Tibial artery (tissue), 4 donors: ENCODE results near the gene CFD.

ENCODE experiments used
- DNase-seq, 2 donors: peaks; one replicate each; pipeline ENCODE4 v3.0.0-alpha.2; 2019
- H3K27ac ChIP-seq, 2 donors: fragments of 200-600 bp; sonication (generic) in 1 of 2; 1 replicate in 1 of 2; 2 replicates in 1 of 2; pipeline ENCODE4 v1.5.1; 2018 to 2019; ENCODE audit warnings: mild to moderate bottlenecking in 1 of 2
- H3K27me3 ChIP-seq, 2 donors: fragments of 200-600 bp; sonication (generic) in 1 of 2; one replicate each; pipeline versions ENCODE4 v1.5.1 to v1.6.0; 2016 to 2019
- H3K36me3 ChIP-seq, 3 donors: fragments of 200-600 bp; sonication (generic) in 2 of 3; one replicate each; pipeline ENCODE4 v1.5.1; 2016 to 2019; ENCODE audit warnings: mild to moderate bottlenecking in 2 of 3
- H3K4me1 ChIP-seq, 4 donors: fragments of 200-600 bp; sonication (generic) in 2 of 4; 1 replicate in 3 of 4; 2 replicates in 1 of 4; pipeline ENCODE4 v1.5.1; 2016 to 2019
- H3K4me3 ChIP-seq, 2 donors: fragments of 200-600 bp; sonication (generic) in 1 of 2; 1 replicate in 1 of 2; 2 replicates in 1 of 2; pipeline ENCODE4 v1.5.1; 2018 to 2019; ENCODE audit warnings: mild to moderate bottlenecking in 2 of 2
- H3K9me3 ChIP-seq, 3 donors: fragments of 200-600 bp; sonication (generic) in 1 of 3; one replicate each; pipeline ENCODE4 v1.5.1; 2016 to 2019
- intact Hi-C: fragments of 100-400 bp; cut with DNase I; formaldehyde crosslinking; loops from one replicate; pipeline ENCODE4 v1.15.0; 2023; ENCODE audit warnings: low total_unique reads
- TF ChIP-seq, protein P1 (sequence below), 2 experiments: fragments of 200-600 bp in 1 of 2; fragments of 450-650 bp in 1 of 2; IDR thresholded peaks; one replicate each; pipeline ENCODE4 v1.5.1; 2017 to 2019; ENCODE audit warnings: antibody characterized with exemption in 2 of 2, mild to moderate bottlenecking in 1 of 2, moderate library complexity in 1 of 2

CFD gene

DNA sequence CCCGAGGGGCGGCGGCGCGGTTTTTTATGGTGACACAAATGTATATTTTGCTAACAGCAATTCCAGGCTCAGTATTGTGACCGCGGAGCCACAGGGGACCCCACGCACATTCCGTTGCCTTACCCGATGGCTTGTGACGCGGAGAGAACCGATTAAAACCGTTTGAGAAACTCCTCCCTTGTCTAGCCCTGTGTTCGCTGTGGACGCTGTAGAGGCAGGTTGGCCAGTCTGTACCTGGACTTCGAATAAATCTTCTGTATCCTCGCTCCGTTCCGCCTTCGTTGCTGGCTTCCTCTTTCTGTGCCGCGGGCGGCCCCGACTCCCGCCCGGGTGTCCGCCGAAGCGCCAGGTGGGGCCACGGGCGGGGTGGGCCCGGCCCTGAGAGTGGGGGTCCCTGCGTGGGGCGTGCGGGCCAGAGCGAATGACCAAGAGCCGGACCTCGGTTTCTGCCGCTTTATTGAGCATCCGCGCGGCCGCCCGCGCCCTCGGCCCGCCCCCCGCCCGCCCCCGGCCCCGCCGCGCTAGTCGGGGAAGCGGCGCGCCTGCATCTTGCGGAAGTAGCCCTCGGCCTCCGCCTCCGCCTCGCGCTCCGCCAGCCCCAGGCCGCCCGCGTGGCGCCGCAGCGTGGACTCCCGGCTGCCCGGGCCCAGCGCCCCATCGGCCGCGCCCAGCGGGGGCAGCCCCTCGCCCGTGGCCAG is 47.3 kb upstream of the CFD start:
- no peak overlapping the region for H3K4me3 ChIP-seq
- no peak overlapping the region for H3K27ac ChIP-seq
- intact Hi-C loops, result no loop called here
- no peaks in the 10 kb centered on the region for H3K4me1 ChIP-seq
- TF ChIP-seq, protein P1, sequence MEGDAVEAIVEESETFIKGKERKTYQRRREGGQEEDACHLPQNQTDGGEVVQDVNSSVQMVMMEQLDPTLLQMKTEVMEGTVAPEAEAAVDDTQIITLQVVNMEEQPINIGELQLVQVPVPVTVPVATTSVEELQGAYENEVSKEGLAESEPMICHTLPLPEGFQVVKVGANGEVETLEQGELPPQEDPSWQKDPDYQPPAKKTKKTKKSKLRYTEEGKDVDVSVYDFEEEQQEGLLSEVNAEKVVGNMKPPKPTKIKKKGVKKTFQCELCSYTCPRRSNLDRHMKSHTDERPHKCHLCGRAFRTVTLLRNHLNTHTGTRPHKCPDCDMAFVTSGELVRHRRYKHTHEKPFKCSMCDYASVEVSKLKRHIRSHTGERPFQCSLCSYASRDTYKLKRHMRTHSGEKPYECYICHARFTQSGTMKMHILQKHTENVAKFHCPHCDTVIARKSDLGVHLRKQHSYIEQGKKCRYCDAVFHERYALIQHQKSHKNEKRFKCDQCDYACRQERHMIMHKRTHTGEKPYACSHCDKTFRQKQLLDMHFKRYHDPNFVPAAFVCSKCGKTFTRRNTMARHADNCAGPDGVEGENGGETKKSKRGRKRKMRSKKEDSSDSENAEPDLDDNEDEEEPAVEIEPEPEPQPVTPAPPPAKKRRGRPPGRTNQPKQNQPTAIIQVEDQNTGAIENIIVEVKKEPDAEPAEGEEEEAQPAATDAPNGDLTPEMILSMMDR (IDR thresholded peaks at IDR 0.05), result no peak
- H3K36me3 ChIP-seq, result peaks cover 55 to 64% (median 60%) of the 10 kb centered on the region in 3 donors
- no peaks in the 10 kb centered on the region for H3K27me3 ChIP-seq
- DNase-seq, result no peak
- H3K9me3 ChIP-seq, result no peaks in the 10 kb centered on the region

DNA sequence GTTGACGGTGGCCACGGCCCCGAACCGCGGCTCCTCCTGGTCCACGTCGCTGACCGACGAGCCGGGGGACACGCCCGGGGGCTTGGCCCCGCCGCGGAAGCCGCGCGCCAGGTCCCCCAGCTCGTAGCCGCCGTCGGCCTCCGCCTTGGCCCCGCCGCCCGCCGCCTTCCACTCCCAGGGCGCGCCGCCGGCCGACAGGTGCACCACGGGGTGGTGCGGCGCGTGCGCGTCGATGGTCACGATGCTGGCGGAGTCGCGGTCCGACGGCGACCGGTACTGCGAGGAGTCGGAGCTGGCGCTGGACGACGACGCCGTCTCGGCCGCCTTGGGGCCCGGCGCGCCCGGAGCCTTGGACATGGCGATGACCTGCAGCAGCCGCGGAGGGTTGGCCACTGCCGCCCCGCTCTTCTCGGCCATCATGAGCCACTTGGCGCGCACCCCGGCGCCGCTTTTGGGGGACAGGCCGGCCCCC is 46.7 kb upstream of the CFD start:
- intact Hi-C loops, result no loop called here
- Histone ChIP-seq H3K36me3 (peaks cover 49 to 58% (median 54%) of the 10 kb centered on the region in 3 donors), H3K27me3 (no peaks in the 10 kb centered on the region), H3K4me1 (no peaks in the 10 kb centered on the region), H3K4me3 (no peak overlapping the region), H3K9me3 (no peaks in the 10 kb centered on the region), H3K27ac (no peak overlapping the region)
- TF ChIP-seq, protein P1 (IDR thresholded peaks at IDR 0.05), result no peak
- no peak for DNase-seq

DNA sequence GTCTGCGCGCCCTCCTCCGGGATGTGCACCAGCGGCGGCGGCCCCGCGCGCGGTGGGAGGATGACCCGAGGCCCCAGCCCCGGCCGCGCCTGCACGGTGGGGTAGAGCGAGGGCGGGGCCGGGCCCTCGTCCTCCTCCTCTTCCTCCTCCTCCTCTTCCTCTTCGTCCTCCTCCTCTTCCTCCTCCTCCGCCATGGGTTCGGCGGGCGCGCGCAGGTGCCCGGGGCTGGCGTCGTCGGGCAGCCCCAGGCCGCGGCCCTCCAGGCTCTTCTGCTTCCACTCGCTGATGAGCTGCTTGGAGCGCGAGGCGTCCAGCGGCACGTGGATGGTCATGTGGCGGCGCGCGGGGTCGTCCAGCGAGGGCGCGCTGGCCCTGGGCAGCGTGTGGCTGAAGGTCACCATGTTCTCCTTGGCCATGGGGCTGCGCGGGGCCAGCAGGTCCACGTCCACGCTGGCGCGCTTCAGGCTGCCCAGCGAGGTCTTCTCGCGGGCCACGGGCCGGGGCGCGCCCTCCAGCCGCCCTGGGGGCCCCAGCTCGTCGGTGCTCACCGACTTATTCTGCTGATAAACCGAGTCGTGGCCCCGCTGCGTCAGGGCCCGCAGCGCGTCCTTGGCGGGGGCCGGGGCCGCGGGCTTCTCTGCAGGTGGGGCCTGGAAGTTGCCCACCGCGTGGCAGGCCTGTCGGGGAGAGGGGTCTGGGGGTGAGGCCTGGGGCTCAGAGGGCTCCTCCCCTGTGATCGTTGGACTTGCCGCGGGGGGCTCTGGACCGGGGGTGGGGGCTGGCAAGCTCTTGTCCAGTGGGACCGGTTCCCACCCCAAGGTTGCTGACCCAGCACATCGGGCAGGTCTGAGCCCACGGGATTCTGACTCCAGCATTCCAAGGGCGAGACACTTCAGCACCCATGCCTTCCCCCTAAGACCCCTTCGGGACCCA is 46.0 kb upstream of the CFD start:
- Histone ChIP-seq H3K4me1 (no peaks in the 10 kb centered on the region), H3K36me3 (peaks cover 42 to 51% (median 47%) of the 10 kb centered on the region in 3 donors), H3K9me3 (no peaks in the 10 kb centered on the region)

DNA sequence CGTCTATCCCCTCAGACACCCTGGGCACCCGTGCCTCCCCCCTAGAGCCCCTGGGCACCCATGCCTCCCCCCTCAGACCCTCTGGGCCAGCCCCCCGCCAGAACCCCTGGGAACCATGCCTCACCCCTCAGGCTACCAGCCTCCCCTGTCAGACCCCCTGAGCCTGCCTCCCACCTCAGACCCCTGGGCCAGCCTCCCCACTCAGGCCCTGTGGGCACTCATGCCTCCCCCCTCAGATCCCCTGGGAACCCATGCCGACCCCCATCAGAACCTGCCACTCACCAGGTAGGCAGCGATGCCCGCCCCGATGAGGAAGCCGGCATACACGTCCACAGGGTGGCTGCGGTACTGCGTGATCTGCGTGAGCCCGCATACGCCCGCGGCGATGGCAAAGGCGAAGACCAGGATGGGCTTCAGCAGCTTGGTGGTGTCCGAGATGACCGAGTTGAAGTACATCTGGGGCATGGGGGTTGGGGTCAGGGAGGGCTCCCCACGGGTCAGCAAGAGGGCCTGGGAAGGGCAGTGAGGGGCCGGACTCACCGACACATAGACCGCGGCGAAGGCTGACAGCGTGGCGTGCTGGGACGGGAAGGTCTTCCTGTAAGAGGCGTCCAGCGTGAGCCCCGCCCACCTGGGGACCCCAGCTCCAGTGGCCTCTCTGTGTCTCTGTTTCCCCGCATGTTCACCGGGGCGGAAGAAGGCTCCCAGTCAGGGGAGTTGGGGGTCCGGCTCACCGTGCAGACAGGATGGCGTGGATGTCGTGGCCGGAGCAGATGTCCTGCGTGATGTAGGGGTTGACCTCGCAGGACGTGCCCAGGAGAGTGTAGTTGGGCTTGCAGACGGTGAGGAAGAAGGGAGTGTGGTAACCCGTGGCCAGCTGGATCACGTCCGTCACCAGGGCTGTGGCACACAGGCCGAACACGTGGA is 45.0 kb upstream of the CFD start:
- intact Hi-C loops, result no loop called here
- DNase-seq, result no peak
- H3K4me1 ChIP-seq, result no peaks in the 10 kb centered on the region
- no peaks in the 10 kb centered on the region for H3K27me3 ChIP-seq
- H3K36me3 ChIP-seq, result peaks cover 34 to 42% (median 38%) of the 10 kb centered on the region in 3 donors
- no peaks in the 10 kb centered on the region for H3K9me3 ChIP-seq
- no peak overlapping the region for H3K27ac ChIP-seq
- TF ChIP-seq, protein P1 (IDR thresholded peaks at IDR 0.05), result no peak
- no peak overlapping the region for H3K4me3 ChIP-seq

More for the DNA sequence above, 46.0 kb upstream of the CFD start:
- intact Hi-C loops, result no loop called here
- Histone ChIP-seq H3K27ac (no peak overlapping the region), H3K4me3 (no peak overlapping the region), H3K27me3 (no peaks in the 10 kb centered on the region)
- TF ChIP-seq, protein P1 (IDR thresholded peaks at IDR 0.05), result no peak
- DNase-seq, result no peak
